SK-N-SH treated with all-trans-retinoic acid at 6 μM for 48 hours (cell line): ENCODE data around the gene PGLYRP2.

Experiments
- ATAC-seq: fragments of 200-7000 bp; cut with Tn5 transposase; 3 replicates; pipeline ENCODE4 v1.9.1; 2020; ENCODE audit warnings: mild to moderate bottlenecking, moderate library complexity
- ARNTL ChIP-seq: fragments of 450-650 bp; formaldehyde crosslinking; IDR thresholded peaks from 2 replicates; pipeline ENCODE4 v1.5.0; 2020; ENCODE audit warnings: low read depth, mild to moderate bottlenecking, moderate library complexity, borderline replicate concordance
- BACH2 ChIP-seq: fragments of 250-450 bp; sonication (Bioruptor Pico); IDR thresholded peaks from 2 replicates; pipeline ENCODE4 v1.9.0; 2021; ENCODE audit warnings: mild to moderate bottlenecking, borderline replicate concordance
- CSDC2 ChIP-seq: fragments of 250-450 bp; sonication (Bioruptor Pico); IDR thresholded peaks from 2 replicates; pipeline ENCODE4 v1.5.0; 2020; ENCODE audit warnings: mild to moderate bottlenecking, moderate library complexity
- ESRRG ChIP-seq: fragments of 250-450 bp; sonication (Bioruptor Pico); IDR thresholded peaks from 2 replicates; pipeline ENCODE4 v1.6.1; 2021; ENCODE audit warnings: mild to moderate bottlenecking
- GLIS3 ChIP-seq: fragments of 250-450 bp; sonication (Bioruptor Pico); IDR thresholded peaks from 2 replicates; pipeline ENCODE4 v1.5.0; 2020; ENCODE audit warnings: mild to moderate bottlenecking, moderate library complexity
- PPARA ChIP-seq: fragments of 250-450 bp; sonication (Bioruptor Pico); IDR thresholded peaks from 2 replicates; pipeline ENCODE4 v1.5.0; 2020; ENCODE audit warnings: mild to moderate bottlenecking, borderline replicate concordance
- SNAI2 ChIP-seq: fragments of 250-450 bp; sonication (Bioruptor Pico); IDR thresholded peaks from 2 replicates; pipeline ENCODE4 v1.5.0; 2020; ENCODE audit warnings: mild to moderate bottlenecking, moderate library complexity
- TOX ChIP-seq: fragments of 250-450 bp; sonication (Bioruptor Pico); IDR thresholded peaks from 2 replicates; pipeline ENCODE4 v1.8.0; 2021; ENCODE audit warnings: mild to moderate bottlenecking, moderate library complexity, borderline replicate concordance
- ZC3H10 ChIP-seq: fragments of 250-450 bp; sonication (Bioruptor Pico); IDR thresholded peaks from 2 replicates; pipeline ENCODE4 v1.5.1; 2021; ENCODE audit warnings: mild to moderate bottlenecking, moderate library complexity
- ZFP3 ChIP-seq: fragments of 250-450 bp; sonication (Bioruptor Pico); IDR thresholded peaks from 2 replicates; pipeline ENCODE4 v1.5.0; 2020; ENCODE audit warnings: mild to moderate bottlenecking, moderate library complexity
- ZNF565 ChIP-seq: fragments of 450-650 bp; formaldehyde crosslinking; conservative IDR thresholded peaks from 2 replicates; pipeline ENCODE4 v1.5.0; 2020; ENCODE audit warnings: low read depth, mild to moderate bottlenecking, moderate library complexity
- ZNF70 ChIP-seq: fragments of 450-650 bp; formaldehyde crosslinking; IDR thresholded peaks from 2 replicates; pipeline ENCODE4 v1.5.0; 2020; ENCODE audit warnings: mild to moderate bottlenecking, moderate library complexity
- ZNF8 ChIP-seq: fragments of 450-650 bp; formaldehyde crosslinking; IDR thresholded peaks from 2 replicates; pipeline ENCODE4 v1.5.0; 2020; ENCODE audit warnings: mild to moderate bottlenecking, moderate library complexity
- TF ChIP-seq, protein P1 (sequence below): fragments of 250-450 bp; sonication (Bioruptor Pico); IDR thresholded peaks from 2 replicates; pipeline ENCODE4 v1.5.1; 2021; ENCODE audit warnings: mild to moderate bottlenecking, moderate library complexity
- TF ChIP-seq, protein P2 (sequence below): fragments of 250-450 bp; sonication (Bioruptor Pico); IDR thresholded peaks from 2 replicates; pipeline ENCODE4 v1.8.0; 2020; ENCODE audit warnings: mild to moderate bottlenecking, moderate library complexity, borderline replicate concordance
- TF ChIP-seq, protein P3 (sequence below): fragments of 250-450 bp; sonication (Bioruptor Pico); IDR thresholded peaks from 2 replicates; pipeline ENCODE4 v1.5.1; 2020; ENCODE audit warnings: low read depth, mild to moderate bottlenecking, moderate library complexity
- TF ChIP-seq, protein P4 (sequence below): fragments of 250-450 bp; sonication (Bioruptor Pico); IDR thresholded peaks from 2 replicates; pipeline ENCODE4 v1.8.0; 2021; ENCODE audit warnings: low read depth, mild to moderate bottlenecking, moderate library complexity, borderline replicate concordance
- TF ChIP-seq, protein P5 (sequence below): fragments of 250-450 bp; sonication (Bioruptor Pico); IDR thresholded peaks from 2 replicates; pipeline ENCODE4 v1.5.0; 2020; ENCODE audit warnings: mild to moderate bottlenecking, moderate library complexity

Gene PGLYRP2

DNA sequence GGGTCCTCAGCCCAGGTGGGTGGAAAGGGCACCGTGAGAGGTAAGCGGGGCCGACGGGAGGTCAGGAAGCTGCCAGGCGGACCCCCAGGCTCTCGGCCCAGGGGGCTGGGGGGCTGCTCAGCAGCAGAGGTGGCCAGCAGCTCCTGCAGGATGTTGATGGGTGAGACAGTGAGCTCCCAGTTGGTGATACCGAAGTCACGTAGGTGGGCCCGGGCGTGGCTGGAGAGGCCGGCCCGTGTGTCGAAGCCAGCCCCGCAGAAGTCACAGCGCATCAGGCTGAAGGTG, 42.5 kb downstream of the PGLYRP2 start:
- TF ChIP-seq TOX (CRISPR knock-in tag) (no peak), ZC3H10 (CRISPR knock-in tag) (no peak), CSDC2 (CRISPR knock-in tag) (no peak), ZNF565 (CRISPR knock-in tag) (no peak), ARNTL (no peak), ESRRG (CRISPR knock-in tag) (no peak), BACH2 (CRISPR knock-in tag) (no peak), GLIS3 (CRISPR knock-in tag) (no peak), ZNF8 (CRISPR knock-in tag) (no peak), SNAI2 (no peak)
- TF ChIP-seq, protein P1, sequence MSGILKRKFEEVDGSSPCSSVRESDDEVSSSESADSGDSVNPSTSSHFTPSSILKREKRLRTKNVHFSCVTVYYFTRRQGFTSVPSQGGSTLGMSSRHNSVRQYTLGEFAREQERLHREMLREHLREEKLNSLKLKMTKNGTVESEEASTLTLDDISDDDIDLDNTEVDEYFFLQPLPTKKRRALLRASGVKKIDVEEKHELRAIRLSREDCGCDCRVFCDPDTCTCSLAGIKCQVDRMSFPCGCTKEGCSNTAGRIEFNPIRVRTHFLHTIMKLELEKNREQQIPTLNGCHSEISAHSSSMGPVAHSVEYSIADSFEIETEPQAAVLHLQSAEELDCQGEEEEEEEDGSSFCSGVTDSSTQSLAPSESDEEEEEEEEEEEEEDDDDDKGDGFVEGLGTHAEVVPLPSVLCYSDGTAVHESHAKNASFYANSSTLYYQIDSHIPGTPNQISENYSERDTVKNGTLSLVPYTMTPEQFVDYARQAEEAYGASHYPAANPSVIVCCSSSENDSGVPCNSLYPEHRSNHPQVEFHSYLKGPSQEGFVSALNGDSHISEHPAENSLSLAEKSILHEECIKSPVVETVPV: no peak
- TF ChIP-seq, protein P2, sequence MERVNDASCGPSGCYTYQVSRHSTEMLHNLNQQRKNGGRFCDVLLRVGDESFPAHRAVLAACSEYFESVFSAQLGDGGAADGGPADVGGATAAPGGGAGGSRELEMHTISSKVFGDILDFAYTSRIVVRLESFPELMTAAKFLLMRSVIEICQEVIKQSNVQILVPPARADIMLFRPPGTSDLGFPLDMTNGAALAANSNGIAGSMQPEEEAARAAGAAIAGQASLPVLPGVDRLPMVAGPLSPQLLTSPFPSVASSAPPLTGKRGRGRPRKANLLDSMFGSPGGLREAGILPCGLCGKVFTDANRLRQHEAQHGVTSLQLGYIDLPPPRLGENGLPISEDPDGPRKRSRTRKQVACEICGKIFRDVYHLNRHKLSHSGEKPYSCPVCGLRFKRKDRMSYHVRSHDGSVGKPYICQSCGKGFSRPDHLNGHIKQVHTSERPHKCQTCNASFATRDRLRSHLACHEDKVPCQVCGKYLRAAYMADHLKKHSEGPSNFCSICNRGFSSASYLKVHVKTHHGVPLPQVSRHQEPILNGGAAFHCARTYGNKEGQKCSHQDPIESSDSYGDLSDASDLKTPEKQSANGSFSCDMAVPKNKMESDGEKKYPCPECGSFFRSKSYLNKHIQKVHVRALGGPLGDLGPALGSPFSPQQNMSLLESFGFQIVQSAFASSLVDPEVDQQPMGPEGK (CRISPR knock-in tag): no peak
- TF ChIP-seq, protein P3, sequence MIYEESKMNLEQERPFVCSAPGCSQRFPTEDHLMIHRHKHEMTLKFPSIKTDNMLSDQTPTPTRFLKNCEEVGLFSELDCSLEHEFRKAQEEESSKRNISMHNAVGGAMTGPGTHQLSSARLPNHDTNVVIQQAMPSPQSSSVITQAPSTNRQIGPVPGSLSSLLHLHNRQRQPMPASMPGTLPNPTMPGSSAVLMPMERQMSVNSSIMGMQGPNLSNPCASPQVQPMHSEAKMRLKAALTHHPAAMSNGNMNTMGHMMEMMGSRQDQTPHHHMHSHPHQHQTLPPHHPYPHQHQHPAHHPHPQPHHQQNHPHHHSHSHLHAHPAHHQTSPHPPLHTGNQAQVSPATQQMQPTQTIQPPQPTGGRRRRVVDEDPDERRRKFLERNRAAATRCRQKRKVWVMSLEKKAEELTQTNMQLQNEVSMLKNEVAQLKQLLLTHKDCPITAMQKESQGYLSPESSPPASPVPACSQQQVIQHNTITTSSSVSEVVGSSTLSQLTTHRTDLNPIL: no peak
- TF ChIP-seq, protein P4, sequence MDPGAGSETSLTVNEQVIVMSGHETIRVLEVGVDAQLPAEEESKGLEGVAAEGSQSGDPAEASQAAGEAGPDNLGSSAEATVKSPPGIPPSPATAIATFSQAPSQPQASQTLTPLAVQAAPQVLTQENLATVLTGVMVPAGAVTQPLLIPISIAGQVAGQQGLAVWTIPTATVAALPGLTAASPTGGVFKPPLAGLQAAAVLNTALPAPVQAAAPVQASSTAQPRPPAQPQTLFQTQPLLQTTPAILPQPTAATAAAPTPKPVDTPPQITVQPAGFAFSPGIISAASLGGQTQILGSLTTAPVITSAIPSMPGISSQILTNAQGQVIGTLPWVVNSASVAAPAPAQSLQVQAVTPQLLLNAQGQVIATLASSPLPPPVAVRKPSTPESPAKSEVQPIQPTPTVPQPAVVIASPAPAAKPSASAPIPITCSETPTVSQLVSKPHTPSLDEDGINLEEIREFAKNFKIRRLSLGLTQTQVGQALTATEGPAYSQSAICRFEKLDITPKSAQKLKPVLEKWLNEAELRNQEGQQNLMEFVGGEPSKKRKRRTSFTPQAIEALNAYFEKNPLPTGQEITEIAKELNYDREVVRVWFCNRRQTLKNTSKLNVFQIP (CRISPR knock-in tag): no peak
- TF ChIP-seq, protein P5, sequence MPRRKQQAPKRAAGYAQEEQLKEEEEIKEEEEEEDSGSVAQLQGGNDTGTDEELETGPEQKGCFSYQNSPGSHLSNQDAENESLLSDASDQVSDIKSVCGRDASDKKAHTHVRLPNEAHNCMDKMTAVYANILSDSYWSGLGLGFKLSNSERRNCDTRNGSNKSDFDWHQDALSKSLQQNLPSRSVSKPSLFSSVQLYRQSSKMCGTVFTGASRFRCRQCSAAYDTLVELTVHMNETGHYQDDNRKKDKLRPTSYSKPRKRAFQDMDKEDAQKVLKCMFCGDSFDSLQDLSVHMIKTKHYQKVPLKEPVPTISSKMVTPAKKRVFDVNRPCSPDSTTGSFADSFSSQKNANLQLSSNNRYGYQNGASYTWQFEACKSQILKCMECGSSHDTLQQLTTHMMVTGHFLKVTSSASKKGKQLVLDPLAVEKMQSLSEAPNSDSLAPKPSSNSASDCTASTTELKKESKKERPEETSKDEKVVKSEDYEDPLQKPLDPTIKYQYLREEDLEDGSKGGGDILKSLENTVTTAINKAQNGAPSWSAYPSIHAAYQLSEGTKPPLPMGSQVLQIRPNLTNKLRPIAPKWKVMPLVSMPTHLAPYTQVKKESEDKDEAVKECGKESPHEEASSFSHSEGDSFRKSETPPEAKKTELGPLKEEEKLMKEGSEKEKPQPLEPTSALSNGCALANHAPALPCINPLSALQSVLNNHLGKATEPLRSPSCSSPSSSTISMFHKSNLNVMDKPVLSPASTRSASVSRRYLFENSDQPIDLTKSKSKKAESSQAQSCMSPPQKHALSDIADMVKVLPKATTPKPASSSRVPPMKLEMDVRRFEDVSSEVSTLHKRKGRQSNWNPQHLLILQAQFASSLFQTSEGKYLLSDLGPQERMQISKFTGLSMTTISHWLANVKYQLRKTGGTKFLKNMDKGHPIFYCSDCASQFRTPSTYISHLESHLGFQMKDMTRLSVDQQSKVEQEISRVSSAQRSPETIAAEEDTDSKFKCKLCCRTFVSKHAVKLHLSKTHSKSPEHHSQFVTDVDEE (CRISPR knock-in tag): no peak
- ATAC-seq: no peak

DNA sequence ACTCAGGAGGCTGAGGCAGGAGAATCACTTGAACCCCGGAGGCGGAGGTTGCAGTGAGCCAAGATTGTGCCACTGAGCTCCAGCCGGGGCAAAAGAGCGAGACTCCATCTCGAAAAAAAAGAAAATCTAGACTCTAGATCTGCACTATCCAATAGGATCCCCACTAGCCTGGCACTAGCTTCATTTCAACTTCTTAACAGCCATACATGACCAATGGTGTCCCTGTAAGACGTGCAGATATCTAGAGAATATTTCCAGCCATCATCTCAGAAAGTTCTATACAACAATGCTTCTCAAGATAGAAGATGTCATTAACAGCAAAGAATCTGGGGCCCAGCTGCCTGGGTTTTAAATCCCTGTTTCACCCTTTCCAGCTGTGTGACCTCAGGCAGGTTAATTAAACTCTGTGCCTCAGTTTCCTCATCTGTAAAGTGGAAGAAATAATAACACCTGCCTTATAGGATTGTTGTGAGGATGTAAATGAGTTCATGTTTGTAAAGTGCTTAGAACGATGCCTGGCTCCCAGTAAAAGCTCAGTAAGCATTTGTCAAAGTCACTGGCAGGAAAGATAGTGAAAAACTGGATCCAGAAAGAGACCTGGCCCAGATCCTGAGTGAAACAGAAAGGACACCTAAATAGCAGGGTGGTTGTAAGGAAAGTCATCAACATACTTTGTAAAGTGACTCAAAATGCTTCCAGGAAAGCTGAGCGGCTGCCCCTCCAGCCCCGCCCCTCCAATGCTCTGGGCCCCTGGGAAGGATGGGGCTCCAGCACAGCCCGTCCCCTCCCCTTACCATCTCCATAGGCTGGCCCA, 43.1 kb downstream of the PGLYRP2 start:
- no peak for TF ChIP-seq ZNF70
- no peak for TF ChIP-seq SNAI2
- TF ChIP-seq GLIS3 (CRISPR knock-in tag): no peak
- TF ChIP-seq, protein P4 (CRISPR knock-in tag): no peak
- TF ChIP-seq, protein P1: no peak
- no peak for TF ChIP-seq ZFP3 (CRISPR knock-in tag)
- no peak for TF ChIP-seq ESRRG (CRISPR knock-in tag)
- TF ChIP-seq ARNTL: no peak
- TF ChIP-seq, protein P5 (CRISPR knock-in tag): no peak
- no peak for TF ChIP-seq TOX (CRISPR knock-in tag)
- no peak for TF ChIP-seq BACH2 (CRISPR knock-in tag)
- TF ChIP-seq PPARA: no peak
- no peak for ATAC-seq
